Breast epithelium (tissue), 4 donors: Measurements from ENCODE around the gene MAST4. TPM values are rescaled to one million over a fixed set of nuclear protein-coding genes. Genes with fewer than 3 reads are reported as not detected.

ENCODE experiments used
- DNase-seq, 2 donors: peaks; one replicate each; pipeline ENCODE4 v3.0.0-alpha.2; 2019; ENCODE audit warnings: low spot score in 2 of 2
- H3K27ac ChIP-seq, 2 donors: fragments of 200-600 bp; sonication (generic) in 1 of 2; one replicate each; pipeline ENCODE4 v1.5.1; 2016 to 2019; ENCODE audit warnings: mild to moderate bottlenecking in 1 of 2
- H3K27me3 ChIP-seq, 2 donors: fragments of 200-600 bp; sonication (generic) in 1 of 2; one replicate each; pipeline versions ENCODE4 v1.5.1 to v1.6.0; 2017 to 2019; ENCODE audit warnings: control low read depth in 1 of 2, mild to moderate bottlenecking in 1 of 2
- H3K36me3 ChIP-seq: fragments of 200-600 bp; one replicate; pipeline ENCODE4 v1.5.1; 2019
- H3K4me1 ChIP-seq, 2 donors: fragments of 200-600 bp; sonication (generic); one replicate each; pipeline ENCODE4 v1.5.1; 2016 to 2019; ENCODE audit warnings: control low read depth in 1 of 2
- H3K4me3 ChIP-seq, 3 donors: fragments of 200-600 bp; sonication (generic); 1 replicate in 2 of 3; 2 replicates in 1 of 3; pipeline ENCODE4 v1.5.1; 2016 to 2019; ENCODE audit warnings: mild to moderate bottlenecking in 3 of 3, moderate library complexity in 2 of 3
- H3K9me3 ChIP-seq, 2 donors: fragments of 200-600 bp; sonication (generic) in 1 of 2; one replicate each; pipeline ENCODE4 v1.5.1; 2016 to 2019; ENCODE audit warnings: control low read depth in 1 of 2
- POLR2A ChIP-seq: fragments of 450-650 bp; IDR thresholded peaks from one replicate; pipeline ENCODE4 v1.6.1; 2016; ENCODE audit warnings: antibody characterized with exemption, mild to moderate bottlenecking, moderate library complexity
- POLR2AphosphoS5 ChIP-seq, 3 donors: sonication (generic); formaldehyde crosslinking; IDR thresholded peaks; one replicate each; pipeline ENCODE4 v1.6.1; 2017; ENCODE audit warnings: antibody characterized with exemption in 3 of 3
- intact Hi-C: fragments of 100-400 bp; cut with DNase I; formaldehyde crosslinking; loops from one replicate; pipeline ENCODE4 v1.15.1; 2023; ENCODE audit warnings: low total_unique reads
- total RNA-seq, 3 donors: library from RNA; depleted of rRNA; stranded (reverse); fragments of >200 nt; gene quantifications; one replicate each; pipeline ENCODE4 v1.1.0, GENCODE V29; 2016
- TF ChIP-seq, protein P1 (sequence below), 3 donors: fragments of 450-650 bp; IDR thresholded peaks; one replicate each; pipeline ENCODE4 v1.5.1; 2016 to 2017; ENCODE audit warnings: antibody characterized with exemption in 3 of 3, mild to moderate bottlenecking in 3 of 3, moderate library complexity in 3 of 3

The MAST4 gene
- total RNA-seq, 3 donors from 2014 or later, result 28.0 to 61.5 (median 50.1) TPM

DNA sequence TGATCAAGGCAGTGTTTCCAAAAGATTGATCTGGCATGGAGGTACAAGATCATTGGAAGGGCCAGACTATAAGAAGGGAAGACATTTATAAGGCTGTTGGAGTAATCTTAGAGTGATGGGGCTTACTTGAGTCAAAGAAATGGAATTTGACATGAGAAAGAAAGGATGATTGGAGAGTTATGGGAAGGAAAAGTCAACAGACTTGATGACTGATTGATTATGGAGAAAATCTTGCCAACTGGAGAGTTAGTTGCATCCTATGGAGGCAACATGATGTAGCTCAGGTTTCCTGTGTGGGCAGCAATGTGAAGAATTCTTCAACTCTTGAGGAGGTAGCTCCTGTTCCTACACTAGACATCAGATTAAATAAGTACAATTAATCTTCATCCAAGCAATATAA, 10.9 kb upstream of the MAST4 start:
- Histone ChIP-seq H3K36me3 (no peaks in the 10 kb centered on the region), H3K4me3 (no peak overlapping the region), H3K27me3 (no peaks in the 10 kb centered on the region), H3K4me1 (no peaks in the 10 kb centered on the region), H3K9me3 (no peaks in the 10 kb centered on the region), H3K27ac (no peak overlapping the region)
- TF ChIP-seq POLR2AphosphoS5 (IDR thresholded peaks at IDR 0.05), result no peak
- TF ChIP-seq POLR2A, result no peak
- TF ChIP-seq, protein P1, sequence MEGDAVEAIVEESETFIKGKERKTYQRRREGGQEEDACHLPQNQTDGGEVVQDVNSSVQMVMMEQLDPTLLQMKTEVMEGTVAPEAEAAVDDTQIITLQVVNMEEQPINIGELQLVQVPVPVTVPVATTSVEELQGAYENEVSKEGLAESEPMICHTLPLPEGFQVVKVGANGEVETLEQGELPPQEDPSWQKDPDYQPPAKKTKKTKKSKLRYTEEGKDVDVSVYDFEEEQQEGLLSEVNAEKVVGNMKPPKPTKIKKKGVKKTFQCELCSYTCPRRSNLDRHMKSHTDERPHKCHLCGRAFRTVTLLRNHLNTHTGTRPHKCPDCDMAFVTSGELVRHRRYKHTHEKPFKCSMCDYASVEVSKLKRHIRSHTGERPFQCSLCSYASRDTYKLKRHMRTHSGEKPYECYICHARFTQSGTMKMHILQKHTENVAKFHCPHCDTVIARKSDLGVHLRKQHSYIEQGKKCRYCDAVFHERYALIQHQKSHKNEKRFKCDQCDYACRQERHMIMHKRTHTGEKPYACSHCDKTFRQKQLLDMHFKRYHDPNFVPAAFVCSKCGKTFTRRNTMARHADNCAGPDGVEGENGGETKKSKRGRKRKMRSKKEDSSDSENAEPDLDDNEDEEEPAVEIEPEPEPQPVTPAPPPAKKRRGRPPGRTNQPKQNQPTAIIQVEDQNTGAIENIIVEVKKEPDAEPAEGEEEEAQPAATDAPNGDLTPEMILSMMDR (IDR thresholded peaks at IDR 0.05), result no peak
- DNase-seq, result no peak
- intact Hi-C loops, result no loop called here

DNA sequence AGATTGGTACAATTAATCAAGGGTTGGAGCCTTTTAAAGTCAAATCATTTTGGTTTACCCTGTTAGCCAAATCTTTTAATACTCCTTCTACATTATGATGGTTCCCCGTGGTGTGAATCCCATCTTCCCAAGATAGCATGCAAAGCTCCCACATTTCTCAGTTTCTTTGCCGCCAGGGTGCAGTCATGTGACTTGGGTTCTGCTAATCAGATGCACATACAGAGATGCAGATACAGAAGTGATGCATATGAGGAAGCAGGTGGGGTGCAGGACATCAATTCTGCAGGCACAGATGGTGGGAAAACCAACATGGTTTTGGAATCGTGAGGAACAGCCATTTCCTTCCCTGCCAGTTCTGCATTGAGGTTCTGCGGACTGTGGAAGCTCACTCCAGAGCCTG, 8.4 kb upstream of the MAST4 start:
- Histone ChIP-seq H3K27ac (no peak overlapping the region), H3K9me3 (no peaks in the 10 kb centered on the region), H3K4me3 (no peak overlapping the region), H3K27me3 (no peaks in the 10 kb centered on the region), H3K36me3 (no peaks in the 10 kb centered on the region), H3K4me1 (no peaks in the 10 kb centered on the region)
- TF ChIP-seq POLR2A (no peak), POLR2AphosphoS5 (IDR thresholded peaks at IDR 0.05) (no peak)
- TF ChIP-seq, protein P1 (IDR thresholded peaks at IDR 0.05), result no peak
- intact Hi-C loops, result no loop called here
- DNase-seq, result no peak

DNA sequence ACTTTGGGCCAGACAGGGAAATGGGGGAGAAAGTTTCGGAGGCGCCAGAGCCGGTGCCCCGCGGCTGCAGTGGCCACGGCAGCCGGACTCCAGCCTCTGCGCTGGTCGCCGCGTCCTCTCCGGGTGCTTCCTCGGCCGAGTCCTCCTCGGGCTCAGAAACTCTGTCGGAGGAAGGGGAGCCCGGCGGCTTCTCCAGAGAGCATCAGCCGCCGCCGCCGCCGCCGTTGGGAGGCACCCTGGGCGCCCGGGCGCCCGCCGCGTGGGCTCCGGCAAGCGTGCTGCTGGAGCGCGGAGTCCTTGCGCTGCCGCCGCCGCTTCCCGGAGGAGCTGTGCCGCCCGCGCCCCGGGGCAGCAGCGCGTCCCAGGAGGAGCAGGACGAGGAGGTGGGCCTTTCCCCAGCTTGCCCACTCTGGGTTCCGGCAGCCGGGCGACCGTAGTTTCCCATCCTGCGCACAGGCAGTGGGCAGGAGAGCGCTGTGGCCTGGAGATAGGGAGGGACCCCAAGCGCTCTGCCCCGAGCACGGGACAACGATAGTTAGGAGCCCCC, 516 bp downstream of the MAST4 start:
- H3K27ac ChIP-seq, result peak overlapping the region; percentile 32 to 43
- TF ChIP-seq, protein P1 (IDR thresholded peaks at IDR 0.05), result no peak
- TF ChIP-seq POLR2A (no peak), POLR2AphosphoS5 (IDR thresholded peaks at IDR 0.05) (no peak)
- no peaks in the 10 kb centered on the region for H3K4me1 ChIP-seq
- intact Hi-C loops, result no loop called here
- H3K36me3 ChIP-seq, result no peaks in the 10 kb centered on the region
- no peaks in the 10 kb centered on the region for H3K9me3 ChIP-seq
- DNase-seq, result no peak
- peak overlapping the region; percentile 67 to 78 (median 68) for H3K4me3 ChIP-seq
- peaks cover 0 to 15% of the 10 kb centered on the region in 2 donors for H3K27me3 ChIP-seq

DNA sequence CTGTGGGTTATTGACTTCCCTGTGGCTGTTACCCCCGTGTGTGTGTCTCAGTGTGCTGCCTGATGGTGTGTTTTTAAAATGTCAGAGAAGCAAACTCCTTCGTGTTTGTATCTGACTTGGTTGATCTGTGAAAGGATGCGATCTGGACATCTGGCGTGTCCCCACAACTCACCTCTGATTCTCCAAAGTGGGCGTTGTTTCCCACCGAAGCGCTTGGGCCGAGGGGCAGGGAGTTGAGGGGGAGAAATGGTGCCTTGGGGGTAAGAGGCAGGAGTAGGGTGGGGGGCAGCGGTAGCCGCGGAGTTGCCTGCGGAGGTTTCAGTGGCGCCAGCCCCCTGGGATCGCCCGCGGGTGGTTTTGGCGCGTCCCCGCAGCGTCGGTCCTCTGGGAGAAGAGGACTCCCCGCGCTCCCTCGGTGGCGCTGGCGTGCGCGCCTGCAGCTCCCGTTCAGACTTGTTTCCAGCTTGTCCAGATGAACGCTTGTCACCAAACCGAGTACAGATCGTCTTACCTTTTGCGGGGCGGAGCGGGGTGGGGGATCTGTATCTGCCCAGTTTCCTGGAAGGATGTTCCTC, 1.1 kb downstream of the MAST4 start:
- TF ChIP-seq, protein P1 (IDR thresholded peaks at IDR 0.05), result no peak
- no peak for TF ChIP-seq POLR2AphosphoS5 (IDR thresholded peaks at IDR 0.05)
- no peak for TF ChIP-seq POLR2A
- peaks cover 0 to 15% of the 10 kb centered on the region in 2 donors for H3K27me3 ChIP-seq
- peak overlapping the region; percentile 67 to 78 (median 68) for H3K4me3 ChIP-seq
- H3K4me1 ChIP-seq, result no peaks in the 10 kb centered on the region
- H3K9me3 ChIP-seq, result no peaks in the 10 kb centered on the region
- intact Hi-C loops, result no loop called here
- peak in 1 of 2 donors; percentile 26 for DNase-seq
- peak overlapping the region in 1 of 2 donors; percentile 32 for H3K27ac ChIP-seq
- H3K36me3 ChIP-seq, result no peaks in the 10 kb centered on the region

DNA sequence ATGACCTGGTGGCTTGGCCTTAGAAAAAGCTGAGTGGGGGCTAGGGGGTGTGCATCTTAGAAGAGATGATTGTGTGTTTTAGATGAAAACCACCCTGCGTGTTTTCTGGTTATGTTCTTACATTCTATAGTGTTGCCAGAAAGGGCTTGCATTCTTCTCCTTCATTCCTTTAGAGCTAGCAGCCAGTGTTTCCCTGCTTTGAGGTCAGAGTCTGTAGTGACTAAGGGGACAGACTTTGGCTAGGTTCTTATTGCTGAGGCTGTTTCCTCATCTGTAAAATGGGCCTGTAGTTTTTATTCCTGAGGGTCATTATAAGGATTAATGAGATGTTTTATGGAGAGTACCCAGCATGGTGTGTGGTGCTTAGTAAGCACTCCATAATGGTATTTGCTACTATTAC, 6.4 kb downstream of the MAST4 start:
- H3K9me3 ChIP-seq, result no peaks in the 10 kb centered on the region
- intact Hi-C loops, result no loop called here

More for the DNA sequence above, 6.4 kb downstream of the MAST4 start:
- Histone ChIP-seq H3K36me3 (no peaks in the 10 kb centered on the region), H3K4me3 (no peak overlapping the region), H3K27me3 (peaks cover 0 to 10% of the 10 kb centered on the region in 2 donors), H3K27ac (no peak overlapping the region), H3K4me1 (no peaks in the 10 kb centered on the region)
- DNase-seq, result no peak
- TF ChIP-seq POLR2AphosphoS5 (IDR thresholded peaks at IDR 0.05) (no peak), POLR2A (no peak)
- TF ChIP-seq, protein P1 (IDR thresholded peaks at IDR 0.05), result no peak
